ENCODE data around the gene USP17L25. TPM values are rescaled to one million over a fixed set of nuclear protein-coding genes. Genes with fewer than 3 reads are reported as not detected.

Gene USP17L25, protein sequence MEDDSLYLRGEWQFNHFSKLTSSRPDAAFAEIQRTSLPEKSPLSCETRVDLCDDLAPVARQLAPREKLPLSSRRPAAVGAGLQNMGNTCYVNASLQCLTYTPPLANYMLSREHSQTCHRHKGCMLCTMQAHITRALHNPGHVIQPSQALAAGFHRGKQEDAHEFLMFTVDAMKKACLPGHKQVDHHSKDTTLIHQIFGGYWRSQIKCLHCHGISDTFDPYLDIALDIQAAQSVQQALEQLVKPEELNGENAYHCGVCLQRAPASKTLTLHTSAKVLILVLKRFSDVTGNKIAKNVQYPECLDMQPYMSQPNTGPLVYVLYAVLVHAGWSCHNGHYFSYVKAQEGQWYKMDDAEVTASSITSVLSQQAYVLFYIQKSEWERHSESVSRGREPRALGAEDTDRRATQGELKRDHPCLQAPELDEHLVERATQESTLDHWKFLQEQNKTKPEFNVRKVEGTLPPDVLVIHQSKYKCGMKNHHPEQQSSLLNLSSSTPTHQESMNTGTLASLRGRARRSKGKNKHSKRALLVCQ
- not detected in 2 replicates for total RNA-seq

DNA sequence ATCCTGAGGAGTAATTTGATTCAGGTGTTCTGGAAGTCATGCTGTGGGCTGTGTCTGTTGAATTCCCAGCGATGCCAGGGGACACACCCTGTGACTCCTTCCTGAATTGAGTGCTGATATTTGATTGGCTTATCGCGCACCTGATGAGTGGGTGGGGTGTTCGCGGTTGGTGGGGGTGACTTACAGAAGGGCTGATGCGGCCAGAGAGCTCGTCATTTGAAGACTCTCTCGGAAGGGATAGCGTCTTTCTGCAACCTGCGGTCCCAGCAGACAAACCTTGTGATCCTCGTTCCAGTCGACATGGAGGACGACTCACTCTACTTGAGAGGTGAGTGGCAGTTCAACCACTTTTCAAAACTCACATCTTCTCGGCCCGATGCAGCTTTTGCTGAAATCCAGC lies at the start of gene USP17L25:
Gene USP17L25 (plus strand): TSS at position 301 of the 400 bp plus-strand sequence. CDS start 0 bp downstream, at position 301.

DNA sequence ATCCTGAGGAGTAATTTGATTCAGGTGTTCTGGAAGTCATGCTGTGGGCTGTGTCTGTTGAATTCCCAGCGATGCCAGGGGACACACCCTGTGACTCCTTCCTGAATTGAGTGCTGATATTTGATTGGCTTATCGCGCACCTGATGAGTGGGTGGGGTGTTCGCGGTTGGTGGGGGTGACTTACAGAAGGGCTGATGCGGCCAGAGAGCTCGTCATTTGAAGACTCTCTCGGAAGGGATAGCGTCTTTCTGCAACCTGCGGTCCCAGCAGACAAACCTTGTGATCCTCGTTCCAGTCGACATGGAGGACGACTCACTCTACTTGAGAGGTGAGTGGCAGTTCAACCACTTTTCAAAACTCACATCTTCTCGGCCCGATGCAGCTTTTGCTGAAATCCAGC lies 4.8 kb upstream of the USP17L25 start, which contains the start of gene USP17L24:
Gene USP17L24 (plus strand): TSS at position 301 of the 400 bp plus-strand sequence. CDS start 0 bp downstream, at position 301.

GRCh38 chr4:9334358-9334757 lies 4.6 kb downstream of the USP17L25 start, which contains the start of gene USP17L26:
USP17L26 (plus strand) TSS chr4:9334658; CDS start chr4:9334658, 0 bp downstream.

DNA sequence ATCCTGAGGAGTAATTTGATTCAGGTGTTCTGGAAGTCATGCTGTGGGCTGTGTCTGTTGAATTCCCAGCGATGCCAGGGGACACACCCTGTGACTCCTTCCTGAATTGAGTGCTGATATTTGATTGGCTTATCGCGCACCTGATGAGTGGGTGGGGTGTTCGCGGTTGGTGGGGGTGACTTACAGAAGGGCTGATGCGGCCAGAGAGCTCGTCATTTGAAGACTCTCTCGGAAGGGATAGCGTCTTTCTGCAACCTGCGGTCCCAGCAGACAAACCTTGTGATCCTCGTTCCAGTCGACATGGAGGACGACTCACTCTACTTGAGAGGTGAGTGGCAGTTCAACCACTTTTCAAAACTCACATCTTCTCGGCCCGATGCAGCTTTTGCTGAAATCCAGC lies 9.4 kb downstream of the USP17L25 start, which contains the start of gene USP17L5:
Gene USP17L5 (plus strand): TSS at position 301 of the 400 bp plus-strand sequence. CDS start 0 bp downstream, at position 301.

GRCh38 chr4:9343848-9344247 lies 14.1 kb downstream of the USP17L25 start, which contains the start of gene USP17L27:
USP17L27 (plus strand) TSS chr4:9344148; CDS start chr4:9344148, 0 bp downstream.

DNA sequence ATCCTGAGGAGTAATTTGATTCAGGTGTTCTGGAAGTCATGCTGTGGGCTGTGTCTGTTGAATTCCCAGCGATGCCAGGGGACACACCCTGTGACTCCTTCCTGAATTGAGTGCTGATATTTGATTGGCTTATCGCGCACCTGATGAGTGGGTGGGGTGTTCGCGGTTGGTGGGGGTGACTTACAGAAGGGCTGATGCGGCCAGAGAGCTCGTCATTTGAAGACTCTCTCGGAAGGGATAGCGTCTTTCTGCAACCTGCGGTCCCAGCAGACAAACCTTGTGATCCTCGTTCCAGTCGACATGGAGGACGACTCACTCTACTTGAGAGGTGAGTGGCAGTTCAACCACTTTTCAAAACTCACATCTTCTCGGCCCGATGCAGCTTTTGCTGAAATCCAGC lies 18.9 kb downstream of the USP17L25 start, which contains the start of gene USP17L28:
Gene USP17L28 (plus strand): TSS at position 301 of the 400 bp plus-strand sequence. CDS start 0 bp downstream, at position 301.

DNA sequence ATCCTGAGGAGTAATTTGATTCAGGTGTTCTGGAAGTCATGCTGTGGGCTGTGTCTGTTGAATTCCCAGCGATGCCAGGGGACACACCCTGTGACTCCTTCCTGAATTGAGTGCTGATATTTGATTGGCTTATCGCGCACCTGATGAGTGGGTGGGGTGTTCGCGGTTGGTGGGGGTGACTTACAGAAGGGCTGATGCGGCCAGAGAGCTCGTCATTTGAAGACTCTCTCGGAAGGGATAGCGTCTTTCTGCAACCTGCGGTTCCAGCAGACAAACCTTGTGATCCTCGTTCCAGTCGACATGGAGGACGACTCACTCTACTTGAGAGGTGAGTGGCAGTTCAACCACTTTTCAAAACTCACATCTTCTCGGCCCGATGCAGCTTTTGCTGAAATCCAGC lies 23.6 kb downstream of the USP17L25 start, which contains the start of gene USP17L29:
Gene USP17L29 (plus strand): TSS at position 301 of the 400 bp plus-strand sequence. CDS start 0 bp downstream, at position 301.

GRCh38 chr4:9362829-9363228 lies 33.1 kb downstream of the USP17L25 start, which contains the start of gene USP17L30:
USP17L30 (plus strand) TSS chr4:9363129; CDS start chr4:9363129, 0 bp downstream.

Other genes starting within 250 kb of the USP17L25 start
- not detected in 2 replicates for gene FAM90A26, start 159.5 kb upstream of the USP17L25 start, total RNA-seq
- gene USP17L10, start 119.3 kb upstream of the USP17L25 start, total RNA-seq = not detected in 2 replicates
- gene USP17L11, start 114.5 kb upstream of the USP17L25 start, total RNA-seq = not detected in 2 replicates
- not detected in 2 replicates for gene USP17L12, start 109.8 kb upstream of the USP17L25 start, total RNA-seq
- not detected in 2 replicates for gene USP17L13, start 105.0 kb upstream of the USP17L25 start, total RNA-seq
- not detected in 2 replicates for gene USP17L15, start 95.5 kb upstream of the USP17L25 start, total RNA-seq
- gene USP17L17, start 86.0 kb upstream of the USP17L25 start, total RNA-seq = not detected in 2 replicates
- not detected in 2 replicates for gene USP17L18, start 81.3 kb upstream of the USP17L25 start, total RNA-seq
- not detected in 2 replicates for gene USP17L19, start 76.5 kb upstream of the USP17L25 start, total RNA-seq
- gene USP17L20, start 71.8 kb upstream of the USP17L25 start, total RNA-seq = not detected in 2 replicates
- gene USP17L21, start 67.0 kb upstream of the USP17L25 start, total RNA-seq = not detected in 2 replicates
- not detected in 2 replicates for gene USP17L22, start 62.3 kb upstream of the USP17L25 start, total RNA-seq
- not detected in 2 replicates for gene USP17L24, start 4.7 kb upstream of the USP17L25 start, total RNA-seq
- not detected in 2 replicates for gene USP17L26, start 4.7 kb downstream of the USP17L25 start, total RNA-seq
- not detected in 2 replicates for gene USP17L5, start 9.5 kb downstream of the USP17L25 start, total RNA-seq
- gene USP17L27, start 14.2 kb downstream of the USP17L25 start, total RNA-seq = not detected in 2 replicates
- not detected in 2 replicates for gene USP17L28, start 19.0 kb downstream of the USP17L25 start, total RNA-seq
- not detected in 2 replicates for gene USP17L29, start 23.7 kb downstream of the USP17L25 start, total RNA-seq
- gene USP17L30, start 33.2 kb downstream of the USP17L25 start, total RNA-seq = not detected in 2 replicates
- not detected in 2 replicates for gene DEFB131A, start 114.5 kb downstream of the USP17L25 start, total RNA-seq